GM18951 (cell line): Measurements from ENCODE around the gene SEMA3E.

Source experiments
- POLR2A ChIP-seq: IDR thresholded peaks from 4 replicates; pipeline ENCODE4 v1.6.1; 2011; ENCODE audit warnings: mild to moderate bottlenecking; ENCODE audit not compliant: insufficient read length, insufficient read depth; ENCODE audit errors: extremely low read depth
- in situ Hi-C: fragments of 300-500 bp; cut with MboI; formaldehyde crosslinking; loops from one replicate; pipeline ENCODE4 v1.12.0; 2022; ENCODE audit warnings: low sequenced_read_pairs, mixed read lengths, inconsistent platforms; ENCODE audit not compliant: unreplicated experiment

SEMA3E gene

DNA sequence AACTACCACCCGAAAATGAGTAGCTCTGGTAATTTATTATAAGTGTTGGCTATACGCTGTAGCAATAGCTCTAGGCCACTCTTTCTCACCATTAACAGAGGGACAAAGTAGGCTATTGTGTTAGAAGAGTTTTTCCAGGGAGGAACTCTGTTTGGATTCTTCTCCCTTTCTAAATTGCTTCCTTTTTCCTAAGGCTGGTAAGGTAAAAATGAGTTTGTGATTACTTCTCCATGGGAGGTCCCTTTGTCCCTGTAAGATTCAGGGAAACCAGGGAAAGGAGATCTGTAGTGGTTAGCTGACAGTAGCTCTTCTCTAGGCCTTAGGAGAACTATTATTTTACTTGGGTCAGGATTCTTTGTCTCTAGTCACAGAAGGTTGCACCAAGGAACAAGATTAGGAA is 23.2 kb upstream of the SEMA3E start:
- TF ChIP-seq POLR2A: no peak
- in situ Hi-C loops: no loop called here

DNA sequence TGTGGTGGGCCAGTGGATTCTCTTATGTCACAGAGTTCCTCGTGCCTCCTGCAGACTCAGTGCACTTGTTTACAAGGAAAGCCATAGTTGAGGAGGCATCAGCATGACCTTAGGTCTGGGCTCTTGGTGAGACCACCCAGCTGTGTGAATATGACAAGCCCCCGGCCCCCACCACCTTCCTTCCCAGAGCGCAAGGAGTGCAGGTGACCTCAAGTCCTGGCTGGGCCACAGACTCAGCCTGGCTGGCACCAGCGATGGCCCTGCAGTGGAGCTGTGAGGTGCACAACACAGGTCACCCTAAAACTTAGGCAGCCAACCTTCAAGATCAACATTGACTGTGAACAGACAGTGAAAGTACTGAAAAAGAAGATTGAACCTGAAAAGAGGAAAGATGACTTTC is 14.2 kb upstream of the SEMA3E start:
- in situ Hi-C loops: no loop called here
- TF ChIP-seq POLR2A: no peak

DNA sequence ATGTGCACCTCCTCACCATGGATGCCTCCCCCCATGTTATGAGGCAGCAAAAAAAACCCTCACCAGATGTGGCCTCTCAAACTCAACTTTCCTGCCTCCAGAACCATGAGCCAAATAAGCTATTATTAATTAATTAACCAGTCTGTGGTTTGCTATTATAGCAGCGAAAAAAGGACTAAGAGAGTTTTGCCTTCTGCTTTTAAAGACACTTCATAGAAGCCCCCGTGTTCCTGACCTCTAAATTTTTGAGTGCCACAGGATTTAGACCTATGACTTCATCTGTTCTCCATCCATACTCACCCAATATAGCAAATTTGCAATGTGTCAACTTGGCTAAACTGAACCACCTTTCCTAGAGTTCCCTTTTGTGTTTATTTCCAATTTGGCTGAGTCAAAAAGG is 9.2 kb upstream of the SEMA3E start:
- in situ Hi-C loops: no loop called here

DNA sequence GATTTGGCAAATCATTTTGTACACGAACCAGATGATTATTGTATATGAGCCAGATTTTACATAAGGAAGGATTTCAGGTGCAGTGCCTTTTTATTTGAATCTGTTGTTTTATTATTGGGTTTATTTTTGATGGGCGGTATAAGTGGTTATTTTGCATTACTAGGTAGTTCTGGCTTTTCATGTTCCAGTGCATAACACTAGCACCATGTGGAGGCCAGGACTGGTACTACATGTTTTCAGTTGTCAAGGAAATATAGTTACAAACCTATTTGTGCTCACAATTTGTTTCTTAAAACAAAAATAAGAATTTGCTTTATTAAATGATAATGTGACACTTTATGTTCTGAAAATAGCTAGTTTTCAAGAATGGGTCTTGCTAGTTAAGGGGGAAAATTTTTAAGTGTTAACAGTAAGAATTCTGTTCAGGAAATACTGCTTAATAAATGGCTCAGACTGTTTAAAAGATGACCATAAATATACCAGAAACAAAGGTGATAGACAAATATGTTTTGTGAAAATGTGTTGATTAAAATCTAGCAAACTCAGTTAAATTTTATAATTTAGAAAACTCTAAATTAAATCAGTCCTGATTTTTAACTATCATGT is 7.1 kb upstream of the SEMA3E start:
- TF ChIP-seq POLR2A: no peak
- in situ Hi-C loops: no loop called here

More for the DNA sequence above, 9.2 kb upstream of the SEMA3E start:
- TF ChIP-seq POLR2A: no peak

DNA sequence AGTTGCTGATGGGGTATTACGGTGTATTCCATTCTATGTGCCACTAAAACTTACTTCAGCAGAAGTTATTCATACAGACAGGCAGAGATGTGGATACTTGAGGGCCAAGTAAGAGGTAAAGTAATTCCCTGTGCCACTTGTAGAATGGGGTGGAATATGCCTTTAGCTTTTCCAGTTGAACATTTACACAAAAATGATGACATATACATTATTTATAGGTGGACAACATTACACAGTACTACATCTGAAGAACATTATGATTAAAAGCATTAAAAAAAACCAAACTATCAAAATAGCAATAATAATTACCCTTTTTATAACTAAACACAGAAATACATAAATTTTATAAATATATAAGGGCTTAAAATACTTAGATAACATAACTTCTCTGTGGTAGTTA is 3.5 kb upstream of the SEMA3E start:
- no peak for TF ChIP-seq POLR2A
- in situ Hi-C loops: no loop called here

DNA sequence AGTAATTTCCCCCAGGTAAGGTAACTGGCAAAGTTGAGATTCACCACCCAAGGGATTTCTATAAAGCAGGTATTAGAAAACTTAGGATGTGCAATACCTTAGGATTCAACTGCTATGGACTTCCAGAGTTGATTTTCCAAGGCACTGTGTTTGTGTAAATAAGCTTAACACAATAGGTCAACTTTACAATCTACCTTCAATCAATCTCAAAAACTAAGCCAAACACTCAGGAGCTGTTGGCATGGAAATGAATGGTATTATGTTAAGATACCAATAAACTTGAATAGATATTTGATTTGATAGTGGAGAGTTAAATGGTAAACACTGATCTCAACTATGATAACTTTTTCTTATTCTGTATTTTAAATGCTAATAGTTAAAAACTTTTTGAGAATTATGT is 762 bp upstream of the SEMA3E start:
- TF ChIP-seq POLR2A: no peak
- in situ Hi-C loops: no loop called here

DNA sequence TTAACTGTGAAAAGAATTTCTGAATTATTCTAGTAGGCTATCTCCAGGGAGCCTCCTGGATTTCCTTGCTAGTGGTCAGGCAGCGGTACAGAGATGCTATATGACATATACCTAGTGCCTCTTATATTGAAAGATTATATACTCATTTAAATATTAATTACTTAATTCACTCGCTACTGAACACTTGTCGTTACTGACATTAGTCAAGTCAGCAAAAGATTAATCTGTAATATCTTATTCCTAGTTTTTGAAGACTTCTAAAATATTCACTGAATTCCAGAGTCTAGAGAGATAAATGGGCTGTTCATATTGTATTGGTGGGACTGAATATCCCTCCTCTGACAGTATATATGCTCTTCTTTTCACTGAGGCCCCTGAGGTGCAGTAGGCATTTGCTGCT is 2.9 kb downstream of the SEMA3E start:
- no peak for TF ChIP-seq POLR2A
- in situ Hi-C loops: no loop called here

DNA sequence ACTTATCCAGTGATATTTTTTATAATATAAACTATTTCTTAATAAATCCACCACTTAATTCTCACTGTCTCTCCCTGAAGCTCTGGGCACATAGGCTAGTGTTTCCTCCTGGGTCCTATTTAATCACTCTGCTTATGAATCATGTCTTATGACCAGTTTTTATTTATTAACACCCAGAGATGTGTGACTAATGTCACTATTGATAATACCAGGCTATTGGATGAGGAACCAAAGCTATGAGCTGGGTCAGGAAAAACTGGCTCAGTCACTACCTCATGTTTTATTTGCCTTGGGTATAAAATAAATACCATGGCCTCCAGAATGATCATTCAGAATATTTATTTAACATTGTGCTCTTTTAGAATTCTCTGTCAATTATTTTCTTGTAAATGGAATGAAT is 5.2 kb downstream of the SEMA3E start:
- TF ChIP-seq POLR2A: no peak
- in situ Hi-C loops: no loop called here

DNA sequence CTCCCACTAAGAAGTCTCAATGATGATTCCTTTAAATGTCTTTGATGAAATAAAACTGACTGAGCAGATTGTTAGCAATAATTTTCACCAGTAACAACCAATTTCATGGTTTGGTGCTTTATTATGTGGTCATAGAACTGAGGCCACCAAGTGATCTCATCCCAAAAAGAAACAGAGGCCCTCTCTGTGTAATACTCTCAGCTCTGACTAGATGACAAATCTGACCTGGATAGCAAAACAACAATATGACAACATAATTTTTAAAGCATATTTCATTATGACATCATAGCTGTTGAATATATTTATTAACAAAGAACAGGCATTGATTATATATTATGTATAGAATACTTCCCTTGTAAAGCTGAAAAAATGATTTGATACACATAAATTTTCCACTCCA is 5.9 kb downstream of the SEMA3E start:
- in situ Hi-C loops: no loop called here
- no peak for TF ChIP-seq POLR2A

DNA sequence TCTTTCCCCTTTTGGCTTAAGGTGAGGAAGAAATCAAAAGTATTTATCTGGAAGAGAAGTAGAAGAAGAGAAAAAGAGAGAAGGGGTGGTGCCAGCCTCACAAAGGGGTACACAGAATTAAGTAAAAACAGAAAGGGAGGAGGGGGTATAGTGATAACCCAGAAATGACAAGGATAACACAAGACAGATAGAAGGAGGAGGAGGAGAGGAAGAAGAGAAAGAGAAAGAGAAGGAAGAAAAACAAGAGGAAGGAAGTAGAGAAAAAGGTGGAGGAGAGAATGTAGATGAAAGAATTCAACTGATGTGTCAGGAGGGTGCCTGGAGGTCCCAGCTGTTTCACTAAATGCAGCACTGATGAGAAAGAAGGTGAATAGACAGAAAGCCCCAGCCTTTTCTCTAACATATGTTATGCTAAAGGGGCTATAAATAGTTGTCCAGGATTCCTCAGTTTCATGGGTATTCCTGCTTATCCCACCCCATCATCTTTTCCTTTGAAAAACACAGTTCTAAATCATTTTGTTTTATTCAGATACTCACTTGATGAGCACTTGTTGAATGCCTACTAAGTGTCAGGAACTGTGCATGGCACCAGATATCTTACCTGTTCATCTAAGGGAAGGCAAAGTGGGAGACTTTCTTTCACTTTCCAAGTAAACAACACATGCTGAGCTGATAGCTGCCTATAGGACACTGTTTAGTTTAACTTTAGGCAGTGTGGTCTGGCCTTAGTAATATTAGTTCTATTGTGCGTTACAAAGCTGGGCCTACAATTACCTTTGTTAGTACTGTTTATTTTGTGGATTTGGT is 8.0 kb downstream of the SEMA3E start:
- in situ Hi-C loops: no loop called here
- no peak for TF ChIP-seq POLR2A

DNA sequence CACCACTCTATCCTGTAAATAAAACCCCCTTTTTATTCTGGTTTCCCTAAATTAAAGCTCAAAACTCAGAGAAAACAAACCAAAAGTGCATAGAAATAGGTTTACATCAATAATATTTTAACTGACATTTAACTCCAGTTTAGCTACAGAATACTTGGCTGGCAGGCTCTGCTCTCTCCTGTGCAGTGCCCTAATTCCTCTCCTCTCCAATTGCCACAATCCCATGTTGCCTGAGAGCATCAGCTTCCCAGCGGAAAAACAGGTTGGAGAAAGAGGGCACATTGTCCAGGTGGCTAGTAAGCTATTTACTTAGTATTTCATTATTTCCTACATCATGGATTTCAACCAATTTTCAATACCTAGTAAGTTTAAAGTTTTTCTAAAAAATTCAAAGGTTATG is 8.7 kb downstream of the SEMA3E start:
- in situ Hi-C loops: no loop called here
- no peak for TF ChIP-seq POLR2A

DNA sequence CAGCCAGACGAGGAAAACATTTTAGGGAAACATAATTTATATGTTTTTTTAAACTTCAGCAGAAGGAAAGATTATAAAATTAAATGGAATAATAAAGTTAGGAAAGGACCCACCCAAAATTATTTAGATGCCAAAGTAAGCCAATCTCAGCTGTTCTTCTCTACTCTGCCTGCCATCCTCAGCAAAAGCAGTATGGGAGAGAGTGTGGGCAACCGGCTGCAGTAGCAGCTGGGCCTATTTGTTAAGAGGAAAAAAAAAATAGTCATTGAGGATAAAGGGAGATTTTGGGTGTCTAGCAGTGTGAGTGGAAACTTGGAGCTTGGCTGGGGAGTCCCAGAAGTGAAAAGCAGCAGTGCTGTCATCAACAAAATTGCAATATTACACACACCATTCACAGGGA is 15.4 kb downstream of the SEMA3E start:
- in situ Hi-C loops: no loop called here
- TF ChIP-seq POLR2A: no peak

DNA sequence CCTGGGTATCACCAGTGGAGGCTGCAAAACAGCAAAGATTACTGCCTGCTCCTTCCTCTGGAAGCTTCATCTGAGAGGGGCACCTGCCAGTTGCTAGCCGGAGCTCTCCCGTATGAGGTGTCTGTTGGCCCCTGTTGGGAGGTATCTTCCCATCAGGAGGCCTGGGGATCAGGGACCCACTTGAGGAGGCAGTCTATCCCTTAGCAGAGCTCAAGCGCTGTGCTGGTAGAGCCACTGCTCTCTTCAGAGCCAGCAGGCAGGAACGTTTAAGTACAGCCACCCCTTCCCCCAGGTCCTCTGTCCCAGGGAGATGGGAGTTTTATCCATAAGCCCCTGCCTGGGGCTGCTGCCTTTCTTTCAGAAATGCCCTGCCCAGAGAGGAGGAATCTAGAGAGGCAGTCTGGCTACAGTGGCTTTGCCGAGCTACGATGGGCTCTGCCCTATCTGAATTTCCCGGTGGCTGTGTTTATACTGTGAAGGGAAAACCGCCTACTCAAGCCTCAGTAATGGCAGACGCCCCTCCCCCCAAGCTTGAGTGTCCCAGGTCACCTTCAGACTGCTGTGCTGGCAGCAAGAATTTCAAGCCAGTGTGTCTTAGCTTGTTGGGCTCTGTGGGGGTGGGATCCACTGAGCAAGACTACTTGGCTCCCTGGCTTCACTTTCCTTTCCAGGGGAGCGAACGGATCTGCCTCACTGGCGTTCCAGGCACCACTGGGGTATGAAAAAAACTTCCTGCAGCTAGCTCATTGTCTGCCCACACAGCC is 19.6 kb downstream of the SEMA3E start:
- in situ Hi-C loops: no loop called here
- TF ChIP-seq POLR2A: no peak

DNA sequence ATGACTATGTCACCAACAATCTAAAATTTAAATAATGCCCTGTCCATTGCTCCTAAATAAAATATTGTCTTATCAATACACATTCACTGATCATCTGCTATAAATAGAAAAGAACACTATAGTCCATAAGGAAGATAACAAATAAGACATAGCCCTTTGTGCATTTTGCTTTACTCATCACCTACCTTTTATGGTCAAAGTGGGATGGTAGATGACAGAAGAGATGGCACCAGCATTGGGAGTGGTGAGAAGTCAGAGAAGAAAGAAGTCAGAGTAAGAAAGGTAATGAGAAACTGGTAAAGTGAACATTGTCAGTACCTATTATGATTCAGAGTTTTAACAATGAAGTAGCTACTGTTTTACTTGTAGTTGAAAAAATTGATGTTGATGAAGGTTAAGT is 31.1 kb downstream of the SEMA3E start:
- in situ Hi-C loops: no loop called here
- TF ChIP-seq POLR2A: no peak
